Effector memory CD8-positive, alpha-beta T cell (primary cell): ENCODE measurements around the gene SPDYE8.
"Not testable (repeated sequence)": the region's sequence is repeated elsewhere in the genome, so short reads cannot be mapped to it uniquely, and the experiment has no call there.

Source experiments
- ATAC-seq: fragments of 150-1000 bp; cut with Tn5 transposase; replicated peaks from 2 replicates; pipeline ENCODE4 v1.10.0; 2021; ENCODE audit warnings: mild to moderate bottlenecking, moderate library complexity
- DNase-seq, 3 experiments: peaks; one replicate each; pipeline ENCODE4 v3.0.0; 2021
- H3K27ac Mint-ChIP-seq, 2 donors: one replicate each; pipeline ENCODE4 v1.8.0; 2022; ENCODE audit warnings: mild to moderate bottlenecking in 2 of 2, mixed read lengths in 2 of 2, moderate library complexity in 2 of 2
- H3K27me3 Mint-ChIP-seq, 2 donors: one replicate each; pipeline ENCODE4 v1.8.0; 2022; ENCODE audit warnings: mixed read lengths in 2 of 2
- H3K36me3 Mint-ChIP-seq: one replicate; pipeline ENCODE4 v1.8.0; 2022; ENCODE audit warnings: mild to moderate bottlenecking, moderate library complexity, mixed read lengths; ENCODE audit not compliant: insufficient read depth
- H3K4me1 Mint-ChIP-seq, 2 donors: one replicate each; pipeline ENCODE4 v1.8.0; 2022; ENCODE audit warnings: low read depth in 2 of 2, mixed read lengths in 2 of 2
- H3K4me3 Mint-ChIP-seq, 2 donors: one replicate each; pipeline ENCODE4 v1.8.0; 2022; ENCODE audit warnings: mild to moderate bottlenecking in 2 of 2, mixed read lengths in 2 of 2, moderate library complexity in 2 of 2
- H3K9me3 Mint-ChIP-seq, 2 donors: one replicate each; pipeline ENCODE4 v1.8.0; 2022; ENCODE audit warnings: mixed read lengths in 2 of 2
- total RNA-seq, 9 experiments: gene quantifications; one replicate each; lab custom pipeline; 2026; lab: John Stamatoyannopoulos, UW

The SPDYE8 gene, protein sequence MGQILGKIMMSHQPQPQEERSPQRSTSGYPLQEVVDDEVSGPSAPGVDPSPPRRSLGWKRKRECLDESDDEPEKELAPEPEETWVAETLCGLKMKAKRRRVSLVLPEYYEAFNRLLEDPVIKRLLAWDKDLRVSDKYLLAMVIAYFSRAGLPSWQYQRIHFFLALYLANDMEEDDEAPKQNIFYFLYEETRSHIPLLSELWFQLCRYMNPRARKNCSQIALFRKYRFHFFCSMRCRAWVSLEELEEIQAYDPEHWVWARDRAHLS
- total RNA-seq: 0 reads per million in 9 experiments

DNA sequence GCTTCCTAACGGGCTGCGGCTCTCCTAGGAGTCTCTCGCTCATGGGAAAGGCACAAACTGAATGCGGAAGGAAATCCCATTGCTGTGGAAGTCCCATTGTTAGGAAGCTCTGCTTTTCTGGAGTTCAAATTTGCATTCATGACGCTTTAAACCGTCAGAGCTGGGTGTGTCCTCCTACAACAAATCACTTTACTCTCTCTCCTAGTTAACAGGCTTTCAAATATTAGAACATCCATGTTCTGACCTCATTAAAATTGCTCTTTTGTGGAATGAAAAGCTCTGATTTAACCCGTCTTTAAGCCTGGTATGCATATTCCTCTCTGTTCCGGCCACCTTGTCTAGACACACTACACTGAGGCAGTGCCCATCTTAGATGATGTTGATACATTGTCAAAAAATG lies at the start of gene SPDYE8:
Gene SPDYE8, minus strand, starts transcription at position 101 of the 400 bp plus-strand sequence. CDS start 1,800 bp downstream, outside the sequence.
- H3K9me3 Mint-ChIP-seq, H3K27me3 Mint-ChIP-seq, DNase-seq, ATAC-seq, H3K4me1 Mint-ChIP-seq, H3K36me3 Mint-ChIP-seq, H3K4me3 Mint-ChIP-seq, H3K27ac Mint-ChIP-seq: not testable (repeated sequence)

DNA sequence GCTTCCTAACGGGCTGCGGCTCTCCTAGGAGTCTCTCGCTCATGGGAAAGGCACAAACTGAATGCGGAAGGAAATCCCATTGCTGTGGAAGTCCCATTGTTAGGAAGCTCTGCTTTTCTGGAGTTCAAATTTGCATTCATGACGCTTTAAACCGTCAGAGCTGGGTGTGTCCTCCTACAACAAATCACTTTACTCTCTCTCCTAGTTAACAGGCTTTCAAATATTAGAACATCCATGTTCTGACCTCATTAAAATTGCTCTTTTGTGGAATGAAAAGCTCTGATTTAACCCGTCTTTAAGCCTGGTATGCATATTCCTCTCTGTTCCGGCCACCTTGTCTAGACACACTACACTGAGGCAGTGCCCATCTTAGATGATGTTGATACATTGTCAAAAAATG lies 28.2 kb upstream of the SPDYE8 start, which contains the start of gene SPDYE11:
Gene SPDYE11, minus strand, starts transcription at position 101 of the 400 bp plus-strand sequence. CDS start 1,800 bp downstream, outside the sequence.
- not testable (repeated sequence) for H3K4me1 Mint-ChIP-seq, DNase-seq, H3K4me3 Mint-ChIP-seq, H3K27ac Mint-ChIP-seq, ATAC-seq, H3K36me3 Mint-ChIP-seq, H3K9me3 Mint-ChIP-seq, H3K27me3 Mint-ChIP-seq

DNA sequence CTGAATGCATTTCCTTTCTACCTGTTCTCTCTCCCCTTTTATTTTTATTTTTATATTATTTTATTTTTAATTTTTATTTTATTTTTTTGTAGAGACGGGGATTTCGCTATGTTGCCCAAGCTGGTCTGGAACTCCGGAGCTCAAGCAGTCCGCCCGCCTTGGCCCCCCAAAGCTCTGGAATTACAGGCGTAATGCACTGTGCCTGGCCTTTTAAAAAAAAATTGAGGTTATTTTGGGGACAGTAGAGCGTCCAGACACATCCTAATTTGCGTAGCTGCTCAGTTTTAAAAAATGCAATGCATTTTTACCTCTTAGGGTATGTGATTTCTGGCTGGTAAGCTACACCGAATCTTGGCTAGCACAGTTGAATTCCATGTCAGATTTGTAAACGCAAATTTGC lies 23.1 kb downstream of the SPDYE8 start:
- DNase-seq, ATAC-seq, H3K9me3 Mint-ChIP-seq, H3K4me1 Mint-ChIP-seq, H3K27ac Mint-ChIP-seq, H3K27me3 Mint-ChIP-seq, H3K4me3 Mint-ChIP-seq: not testable (repeated sequence)
- H3K36me3 Mint-ChIP-seq: peaks cover 18% of the 10 kb centered on the region

DNA sequence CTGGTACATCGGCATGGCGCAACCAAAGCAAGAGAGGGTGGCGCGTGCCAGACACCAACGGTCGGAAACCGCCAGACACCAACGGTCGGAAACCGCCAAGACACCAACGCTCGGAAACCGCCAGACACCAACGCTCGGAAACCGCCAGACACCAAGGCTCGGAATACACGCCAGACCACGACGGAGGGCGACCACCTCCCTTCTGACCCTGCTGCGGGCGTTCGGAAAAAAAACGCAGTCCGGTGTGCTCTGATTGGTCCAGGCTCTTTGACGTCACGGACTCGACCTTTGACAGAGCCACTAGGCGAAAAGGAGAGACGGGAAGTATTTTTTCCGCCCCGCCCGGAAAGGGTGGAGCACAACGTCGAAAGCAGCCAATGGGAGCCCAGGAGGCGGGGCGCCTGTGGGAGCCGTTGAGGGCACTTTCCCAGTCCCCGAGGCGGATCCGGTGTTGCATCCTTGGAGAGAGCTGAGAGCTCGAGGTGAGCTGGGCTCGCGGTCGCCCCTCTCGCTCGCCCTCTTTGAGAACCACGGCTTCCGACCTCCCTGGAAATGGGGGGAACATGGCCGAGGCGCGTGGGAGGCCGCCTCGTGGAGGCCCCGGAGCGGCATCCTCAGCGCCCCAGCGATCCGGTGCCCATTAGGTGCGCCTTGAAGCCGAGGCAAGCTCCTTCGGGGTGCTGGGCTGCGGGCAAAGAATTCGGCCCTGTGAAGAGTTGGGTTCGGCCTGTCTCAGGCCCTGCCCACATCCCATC lies 23.7 kb downstream of the SPDYE8 start:
- Mint-ChIP-seq H3K27ac (peak overlapping the region; percentile 98), H3K36me3 (peaks cover 18% of the 10 kb centered on the region), H3K4me3 (peak overlapping the region; percentile 87 to 89)
- H3K4me1 Mint-ChIP-seq, H3K9me3 Mint-ChIP-seq, H3K27me3 Mint-ChIP-seq: not testable (repeated sequence)
- peak; percentile 85 for ATAC-seq
- peak; percentile 83 to 93 (median 86) for DNase-seq

DNA sequence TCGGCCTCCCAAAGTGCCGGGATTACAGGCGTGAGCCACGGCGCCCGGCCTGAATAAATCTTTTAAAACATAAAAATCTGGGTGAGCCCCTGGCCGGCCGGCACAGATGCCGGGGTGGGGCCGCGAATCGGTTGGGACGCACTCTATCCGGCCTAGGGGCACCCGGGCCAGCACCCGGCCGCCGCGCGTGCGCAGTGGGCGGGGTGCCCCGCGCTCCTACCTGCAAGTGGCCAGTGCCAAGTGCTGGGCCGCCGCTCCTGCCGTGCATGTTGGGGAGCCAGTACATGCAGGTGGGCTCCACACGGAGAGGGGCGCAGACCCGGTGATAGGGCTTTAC lies 24.2 kb downstream of the SPDYE8 start:
- DNase-seq, ATAC-seq, H3K9me3 Mint-ChIP-seq, H3K27me3 Mint-ChIP-seq, H3K4me1 Mint-ChIP-seq: not testable (repeated sequence)
- Mint-ChIP-seq H3K4me3 (peak overlapping the region; percentile 87 to 89), H3K36me3 (peaks cover 18% of the 10 kb centered on the region), H3K27ac (peak overlapping the region; percentile 98)

DNA sequence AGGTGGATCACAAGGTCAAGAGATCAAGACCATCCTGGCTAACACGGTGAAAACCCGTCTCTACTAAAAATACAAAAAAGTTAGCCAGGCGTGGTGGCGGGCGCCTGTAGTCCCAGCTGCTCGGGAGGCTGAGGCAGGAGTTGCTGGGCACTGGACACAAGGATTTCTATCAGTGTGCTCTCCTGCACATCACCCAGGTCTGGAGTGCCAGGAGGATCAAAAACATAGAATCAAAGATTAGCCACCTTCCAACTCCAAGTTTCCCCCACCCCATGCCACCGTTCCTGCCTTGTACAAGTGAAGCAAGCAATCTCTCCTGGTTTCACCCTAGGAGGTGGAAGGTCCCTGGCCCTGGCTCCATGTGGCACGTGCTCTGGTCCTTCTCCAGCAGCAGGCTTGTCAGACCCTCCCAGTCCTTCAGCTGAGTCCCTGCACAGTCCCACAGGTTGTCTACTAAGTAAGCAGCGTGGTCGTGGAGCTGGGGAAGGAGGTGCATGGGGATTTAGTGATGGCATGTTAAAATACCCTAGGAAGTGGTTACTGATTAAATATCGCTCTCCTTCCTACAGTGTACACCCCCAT lies 31.6 kb downstream of the SPDYE8 start:
- DNase-seq, H3K9me3 Mint-ChIP-seq, H3K36me3 Mint-ChIP-seq, ATAC-seq, H3K4me3 Mint-ChIP-seq, H3K27me3 Mint-ChIP-seq, H3K4me1 Mint-ChIP-seq, H3K27ac Mint-ChIP-seq: not testable (repeated sequence)

DNA sequence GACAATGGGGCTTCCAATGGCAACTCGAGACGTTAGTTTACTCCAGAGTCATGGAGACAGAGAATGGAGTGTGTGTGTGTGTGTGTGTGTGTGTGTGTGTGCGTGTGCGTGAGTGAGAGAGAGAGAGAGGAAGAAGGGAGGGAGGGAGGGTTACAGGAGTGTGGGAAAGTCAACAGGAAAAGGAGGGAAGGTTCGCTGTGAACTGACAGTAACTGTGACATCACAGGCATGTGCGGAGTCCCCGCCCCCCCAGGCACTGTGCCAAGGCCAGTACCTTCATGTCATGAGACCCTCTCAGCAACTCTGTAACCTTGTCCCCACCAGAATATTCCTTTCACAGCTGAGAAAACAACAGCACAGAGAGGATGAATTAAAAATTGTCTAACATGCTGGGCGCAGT lies 32.1 kb downstream of the SPDYE8 start:
- not testable (repeated sequence) for H3K4me3 Mint-ChIP-seq, DNase-seq, ATAC-seq, H3K9me3 Mint-ChIP-seq, H3K4me1 Mint-ChIP-seq, H3K36me3 Mint-ChIP-seq, H3K27me3 Mint-ChIP-seq, H3K27ac Mint-ChIP-seq

DNA sequence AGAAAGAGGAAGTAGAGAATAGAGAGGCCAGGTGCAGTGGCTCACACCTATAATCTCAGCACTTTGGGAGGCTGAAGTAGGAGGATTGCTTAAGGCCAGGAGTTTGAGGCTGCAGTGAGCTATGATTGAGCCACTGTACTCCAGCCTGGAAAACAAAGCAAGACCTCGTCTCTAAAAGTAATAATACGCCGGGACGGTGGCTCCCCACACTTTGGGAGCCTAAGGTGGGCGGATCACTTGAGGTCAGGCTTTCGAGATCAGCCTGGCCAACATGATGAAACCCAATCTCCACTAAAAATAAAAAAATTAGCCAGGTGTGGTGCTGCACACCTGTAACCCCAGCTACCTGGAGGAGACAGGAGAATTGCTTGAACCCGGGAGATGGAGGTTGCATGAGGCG lies 34.1 kb downstream of the SPDYE8 start:
- not testable (repeated sequence) for H3K9me3 Mint-ChIP-seq, H3K36me3 Mint-ChIP-seq, DNase-seq, H3K4me3 Mint-ChIP-seq, H3K27ac Mint-ChIP-seq, ATAC-seq, H3K4me1 Mint-ChIP-seq, H3K27me3 Mint-ChIP-seq

DNA sequence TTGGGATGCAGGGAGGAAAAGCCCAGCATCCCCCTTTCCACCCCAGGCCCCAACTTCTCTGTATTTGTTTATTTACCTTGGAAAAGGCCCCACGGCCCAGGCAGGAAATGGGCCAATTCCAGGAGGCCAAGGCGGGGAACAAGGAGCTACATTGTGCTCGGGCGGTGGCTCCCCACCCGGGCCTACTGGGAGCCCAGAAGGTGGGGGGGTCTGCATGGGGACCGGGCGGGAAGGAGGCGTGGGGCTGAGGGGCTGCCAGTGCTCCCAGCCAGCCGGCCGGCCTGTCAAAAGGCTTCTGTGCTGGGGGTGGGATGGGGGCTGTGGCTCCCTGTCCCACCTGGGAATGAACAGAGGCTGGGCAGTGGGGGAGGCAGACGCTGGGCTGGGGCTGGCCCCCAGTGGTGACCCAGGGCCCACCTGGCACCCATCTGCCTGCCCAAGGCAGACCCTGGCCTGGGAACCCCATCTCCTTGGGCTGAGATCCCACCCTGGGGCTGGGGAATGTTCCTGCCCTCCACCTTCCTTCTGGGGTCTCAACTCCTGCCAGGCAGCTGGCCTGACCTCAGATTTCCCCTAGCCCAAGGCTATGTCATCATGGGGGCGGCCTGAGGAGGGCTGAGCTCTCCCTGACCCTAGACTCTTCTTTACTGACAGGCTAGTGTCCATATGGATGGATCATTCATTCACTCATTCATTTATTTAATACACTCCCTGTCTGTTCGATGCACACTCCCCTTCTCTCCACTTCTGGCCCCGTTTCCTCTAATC lies 39.2 kb downstream of the SPDYE8 start:
- H3K9me3 Mint-ChIP-seq, ATAC-seq, H3K27ac Mint-ChIP-seq, H3K4me3 Mint-ChIP-seq, H3K27me3 Mint-ChIP-seq, H3K36me3 Mint-ChIP-seq, DNase-seq, H3K4me1 Mint-ChIP-seq: not testable (repeated sequence)

DNA sequence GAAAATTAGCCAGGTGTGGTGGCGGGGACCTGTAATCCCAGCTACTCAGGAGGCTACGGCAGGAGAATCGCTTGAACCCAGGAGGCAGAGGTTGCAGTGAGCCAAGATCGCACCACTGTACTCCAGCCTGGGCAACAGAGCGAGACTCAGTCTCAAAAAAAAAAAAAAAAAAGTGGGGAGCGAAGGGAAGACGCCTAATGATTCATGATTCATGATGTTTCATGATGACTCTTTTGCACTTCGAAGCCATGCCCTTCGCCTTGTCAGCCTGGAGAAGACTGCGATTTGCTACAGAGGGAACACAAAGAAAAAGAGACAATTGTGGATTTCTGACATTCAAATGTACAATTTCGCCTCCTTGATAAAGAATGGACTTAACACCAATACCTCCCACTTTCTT lies 47.5 kb downstream of the SPDYE8 start:
- not testable (repeated sequence) for DNase-seq, H3K9me3 Mint-ChIP-seq, H3K27ac Mint-ChIP-seq, H3K36me3 Mint-ChIP-seq, ATAC-seq, H3K4me3 Mint-ChIP-seq, H3K4me1 Mint-ChIP-seq, H3K27me3 Mint-ChIP-seq

DNA sequence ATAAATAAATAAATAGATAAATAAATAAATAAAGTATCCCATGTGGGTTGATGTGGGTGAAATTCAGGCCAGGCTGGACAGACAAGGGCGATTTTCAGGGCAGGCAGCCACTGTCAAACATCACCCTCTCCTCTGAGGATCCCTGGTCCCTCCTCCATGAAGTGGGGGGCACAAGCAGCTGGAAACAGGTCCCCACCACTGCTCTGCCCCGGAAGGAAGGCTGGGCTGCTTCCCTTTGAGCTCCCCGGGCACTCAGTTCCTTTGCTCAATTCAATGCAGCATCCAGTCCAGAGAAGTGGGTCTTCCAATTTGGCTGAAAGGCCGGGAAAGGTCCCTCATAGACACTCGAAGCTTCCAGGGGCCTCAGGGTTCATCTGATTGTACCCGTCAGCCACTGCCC lies 49.2 kb downstream of the SPDYE8 start:
- H3K27ac Mint-ChIP-seq, ATAC-seq, H3K9me3 Mint-ChIP-seq, H3K4me1 Mint-ChIP-seq, H3K27me3 Mint-ChIP-seq, DNase-seq, H3K36me3 Mint-ChIP-seq, H3K4me3 Mint-ChIP-seq: not testable (repeated sequence)

DNA sequence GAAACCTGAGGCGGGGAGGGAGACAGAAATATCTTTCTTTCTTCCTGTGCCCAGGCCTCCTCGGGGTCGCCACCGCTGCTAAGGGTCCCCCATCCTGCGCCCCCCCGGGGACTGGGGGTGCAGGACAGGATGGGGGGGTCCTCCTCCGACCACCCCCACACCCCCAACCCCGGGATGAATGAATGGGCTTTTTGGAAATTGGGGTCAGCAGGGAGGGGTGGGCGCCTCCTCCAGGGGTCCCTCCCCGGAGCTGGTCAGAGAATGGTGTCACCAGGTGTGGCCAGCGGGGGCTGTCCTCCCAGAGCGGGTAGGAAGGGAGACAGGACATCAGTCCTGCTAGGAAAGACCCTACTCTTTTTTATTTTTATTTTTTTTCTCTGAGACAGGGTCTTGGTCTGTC lies 53.1 kb downstream of the SPDYE8 start:
- H3K9me3 Mint-ChIP-seq: not testable (repeated sequence)

DNA sequence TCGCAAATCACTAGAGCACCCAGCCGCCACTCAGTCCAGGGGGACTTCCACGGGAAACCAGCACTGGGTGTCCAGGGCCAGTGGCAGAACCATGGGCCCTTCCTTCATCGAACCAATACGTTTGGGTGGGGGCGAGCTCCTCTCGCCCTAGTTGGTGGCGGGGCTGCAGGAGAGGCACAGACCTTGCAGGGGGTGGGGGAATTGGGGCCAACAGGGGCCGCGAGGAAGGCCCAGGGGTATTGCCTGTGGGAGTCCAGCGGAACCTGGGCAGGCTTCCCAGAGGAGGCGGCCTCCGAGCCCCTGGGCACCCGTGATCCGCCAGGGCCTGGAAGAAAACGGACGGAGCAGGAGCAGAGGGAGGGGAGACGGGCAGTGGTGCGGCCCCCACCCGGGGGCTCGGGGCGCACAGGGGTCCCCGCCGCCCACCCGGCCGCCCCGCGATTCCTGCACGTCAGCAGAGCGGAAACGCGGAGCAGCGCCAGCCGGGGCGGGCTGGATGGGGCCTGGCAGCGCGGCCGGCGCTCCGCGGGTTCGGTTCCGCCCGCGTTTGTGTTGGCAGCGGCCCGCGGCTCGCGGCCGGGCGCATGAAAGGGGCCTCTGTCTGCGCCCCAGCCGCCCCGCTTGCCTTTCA lies 53.8 kb downstream of the SPDYE8 start:
- H3K4me1 Mint-ChIP-seq, H3K27me3 Mint-ChIP-seq, H3K36me3 Mint-ChIP-seq, ATAC-seq, H3K9me3 Mint-ChIP-seq, DNase-seq, H3K27ac Mint-ChIP-seq, H3K4me3 Mint-ChIP-seq: not testable (repeated sequence)

More for the DNA sequence above, 53.1 kb downstream of the SPDYE8 start:
- not testable (repeated sequence) for ATAC-seq, H3K4me1 Mint-ChIP-seq, H3K4me3 Mint-ChIP-seq, H3K27ac Mint-ChIP-seq, DNase-seq, H3K36me3 Mint-ChIP-seq, H3K27me3 Mint-ChIP-seq
